GM23338 (cell line): ENCODE measurements around the gene LTBP3. TPM values are rescaled to one million over a fixed set of nuclear protein-coding genes. Genes with fewer than 3 reads are reported as not detected.
A peak's percentile ranks its signal among the peaks of the same experiment; 100 is the strongest.

Experiments used
- ATAC-seq: fragments of 200-7000 bp; cut with Tn5 transposase; 3 replicates; pipeline ENCODE4 v1.9.1; 2020
- DNase-seq: peaks from one replicate; pipeline ENCODE4 v3.0.0-alpha.2; 2015; ENCODE audit warnings: low spot score
- H2AFZ ChIP-seq: fragments of 200-600 bp; sonication (generic); 2 replicates; pipeline ENCODE4 v1.8.0; 2016; ENCODE audit warnings: antibody characterized with exemption, mild to moderate bottlenecking, moderate library complexity
- H3F3A ChIP-seq: fragments of 200-600 bp; sonication (generic); replicated peaks from 2 replicates; pipeline ENCODE4 v1.8.0; 2017; ENCODE audit warnings: antibody characterized with exemption, mixed run types, low read depth
- H3K27ac ChIP-seq: fragments of 200-600 bp; sonication (generic); 2 replicates; pipeline ENCODE4 v1.6.1; 2016; ENCODE audit warnings: low read depth
- H3K27me3 ChIP-seq: fragments of 200-600 bp; sonication (generic); 2 replicates; pipeline ENCODE4 v1.8.0; 2016; ENCODE audit warnings: mild to moderate bottlenecking, mixed run types, moderate library complexity; ENCODE audit not compliant: insufficient read depth
- H3K36me3 ChIP-seq: fragments of 200-600 bp; sonication (generic); 2 replicates; pipeline ENCODE4 v1.8.0; 2016; ENCODE audit warnings: mild to moderate bottlenecking; ENCODE audit not compliant: insufficient read depth
- H3K4me1 ChIP-seq: fragments of 200-600 bp; sonication (generic); 2 replicates; pipeline ENCODE4 v1.8.0; 2016; ENCODE audit warnings: mild to moderate bottlenecking, moderate library complexity; ENCODE audit not compliant: insufficient read depth
- H3K4me2 ChIP-seq: fragments of 200-600 bp; sonication (generic); 2 replicates; pipeline ENCODE4 v1.7.1; 2017; ENCODE audit warnings: mixed run types
- H3K4me3 ChIP-seq: fragments of 200-600 bp; sonication (generic); 2 replicates; pipeline ENCODE4 v1.6.1; 2016; ENCODE audit warnings: mixed run types
- H3K79me2 ChIP-seq: fragments of 200-600 bp; sonication (generic); replicated peaks from 2 replicates; pipeline ENCODE4 v1.8.0; 2017; ENCODE audit warnings: mild to moderate bottlenecking; ENCODE audit not compliant: insufficient read depth
- H3K9me2 ChIP-seq: fragments of 200-600 bp; sonication (generic); 2 replicates; pipeline ENCODE4 v1.8.0; 2017; ENCODE audit not compliant: insufficient read depth
- H4K20me1 ChIP-seq: fragments of 200-600 bp; sonication (generic); replicated peaks from 2 replicates; pipeline ENCODE4 v1.8.0; 2017; ENCODE audit warnings: mild to moderate bottlenecking; ENCODE audit not compliant: insufficient read depth
- H3K27ac Mint-ChIP-seq: 2 replicates; pipeline ENCODE4 v1.8.0; 2020; ENCODE audit warnings: inconsistent platforms, mild to moderate bottlenecking, moderate library complexity, mixed read lengths
- H3K27me3 Mint-ChIP-seq: 3 replicates; pipeline ENCODE4 v1.8.0; 2022; ENCODE audit warnings: low read depth, mild to moderate bottlenecking, moderate library complexity, mixed read lengths, inconsistent platforms; ENCODE audit not compliant: insufficient read depth, poor library complexity
- H3K36me3 Mint-ChIP-seq: 3 replicates; pipeline ENCODE4 v1.8.0; 2021; ENCODE audit warnings: low read depth, mild to moderate bottlenecking, inconsistent platforms, moderate library complexity, mixed read lengths
- H3K4me1 Mint-ChIP-seq: 3 replicates; pipeline ENCODE4 v1.8.0; 2020; ENCODE audit warnings: mild to moderate bottlenecking, inconsistent platforms, mixed read lengths
- H3K4me3 Mint-ChIP-seq: 3 replicates; pipeline ENCODE4 v1.8.0; 2021; ENCODE audit warnings: moderate library complexity, mild to moderate bottlenecking, inconsistent platforms, mixed read lengths
- H3K9me3 Mint-ChIP-seq: 3 replicates; pipeline ENCODE4 v1.8.0; 2020; ENCODE audit warnings: moderate library complexity, mild to moderate bottlenecking, inconsistent platforms, mixed read lengths
- CREB1 ChIP-seq: fragments of 250-450 bp; sonication (Bioruptor Pico); IDR thresholded peaks from 2 replicates; pipeline ENCODE4 v1.5.0; 2020; ENCODE audit warnings: low read depth, mild to moderate bottlenecking, moderate library complexity
- CTCF ChIP-seq, 2 experiments: fragments of 200-600 bp in 1 of 2; sonication (generic) in 1 of 2; conservative IDR thresholded peaks; 2 replicates each; pipeline versions ENCODE4 v1.5.1 to v1.6.1; 2016 to 2017; ENCODE audit warnings: antibody characterized with exemption in 2 of 2, low read depth in 2 of 2, mild to moderate bottlenecking in 2 of 2, moderate library complexity in 1 of 2
- ETS1 ChIP-seq: IDR thresholded peaks from 2 replicates; pipeline ENCODE4 v1.6.1; 2016; ENCODE audit warnings: antibody characterized with exemption
- EZH2 ChIP-seq: fragments of 200-600 bp; sonication (generic); IDR thresholded peaks from one replicate; pipeline ENCODE4 v1.8.0; 2017; ENCODE audit warnings: antibody characterized with exemption, mild to moderate bottlenecking, low read depth; ENCODE audit not compliant: unreplicated experiment
- EZH2phosphoT487 ChIP-seq: fragments of 200-600 bp; sonication (generic); IDR thresholded peaks from one replicate; pipeline ENCODE4 v1.8.1; 2018; ENCODE audit warnings: antibody characterized with exemption; ENCODE audit not compliant: unreplicated experiment
- POLR2AphosphoS5 ChIP-seq: IDR thresholded peaks from 2 replicates; pipeline ENCODE4 v1.6.1; 2016; ENCODE audit warnings: antibody characterized with exemption, low read depth
- REST ChIP-seq: IDR thresholded peaks from one replicate; pipeline ENCODE4 v1.6.1; 2018; ENCODE audit warnings: antibody characterized with exemption; ENCODE audit not compliant: unreplicated experiment
- polyA plus RNA-seq: library from polyadenylated mRNA; unstranded; fragments of >200 nt; fragmentation: Nextera tagmentation; extraction: Ambion mirVana; gene quantifications from 2 replicates; pipeline ENCODE4 v1.2.1, GENCODE V29; 2016
- total RNA-seq: library from RNA; depleted of rRNA; stranded (reverse); fragments of >200 nt; shearing (Covaris generic); gene quantifications from 2 replicates; pipeline ENCODE4 v1.2.3, GENCODE V29; 2014

Gene LTBP3
- total and polyA plus RNA-seq, 2 experiments from 2014 or later = 9.5 to 29.2 TPM

- Histone ChIP-seq H3K27me3 (peaks cover 43% of the 10 kb centered on the region), H3F3A (peaks cover 32% of the 10 kb centered on the region), H3K79me2 (peaks cover 8% of the 10 kb centered on the region), H3K4me3 (peak overlapping the region; percentile 57), H3K4me1 (peaks cover 23% of the 10 kb centered on the region), H3K27ac (no peak overlapping the region), H3K36me3 (no peaks in the 10 kb centered on the region), H3K4me2 (peak overlapping the region; percentile 82), H3K9me2 (no peaks in the 10 kb centered on the region), H2AFZ (no peak overlapping the region), H4K20me1 (peaks cover 10% of the 10 kb centered on the region)
- no peak for TF ChIP-seq ETS1
- no peak for TF ChIP-seq EZH2phosphoT487
- peak; percentile 50 for TF ChIP-seq EZH2
- Mint-ChIP-seq H3K4me1 (peaks cover 45% of the 10 kb centered on the region), H3K27ac (no peak overlapping the region), H3K36me3 (peaks cover 9% of the 10 kb centered on the region), H3K9me3 (no peaks in the 10 kb centered on the region), H3K27me3 (peaks cover 47% of the 10 kb centered on the region), H3K4me3 (peak overlapping the region; percentile 77)
- no peak for ATAC-seq
- peak; percentile 43 for DNase-seq
These were observed 16.8 kb upstream of the LTBP3 start for GRCh38 chr11:65574811-65575567.

- Histone ChIP-seq H2AFZ (no peak overlapping the region), H3K79me2 (peaks cover 8% of the 10 kb centered on the region), H4K20me1 (peaks cover 10% of the 10 kb centered on the region), H3F3A (peaks cover 39% of the 10 kb centered on the region), H3K4me2 (peak overlapping the region; percentile 82), H3K36me3 (no peaks in the 10 kb centered on the region), H3K9me2 (no peaks in the 10 kb centered on the region), H3K4me1 (peaks cover 24% of the 10 kb centered on the region), H3K27ac (no peak overlapping the region), H3K4me3 (peak overlapping the region; percentile 57), H3K27me3 (peaks cover 43% of the 10 kb centered on the region)
- Mint-ChIP-seq H3K4me1 (peaks cover 47% of the 10 kb centered on the region), H3K9me3 (no peaks in the 10 kb centered on the region), H3K4me3 (peak overlapping the region; percentile 77), H3K36me3 (peaks cover 9% of the 10 kb centered on the region), H3K27ac (no peak overlapping the region), H3K27me3 (peaks cover 45% of the 10 kb centered on the region)
- TF ChIP-seq ETS1 (no peak), CREB1 (peak; percentile 36; the same call in 1 of the 2 replicates), REST (no peak), CTCF (conservative IDR thresholded peaks at IDR 0.05; ENCODE audit: low read depth in 2 of 2) (peak; percentile 51 to 79), POLR2AphosphoS5 (peak; percentile 26; the same call in 1 of the 2 replicates)
- DNase-seq (peak; percentile 92), ATAC-seq (peak; percentile 40)
These were observed 16.1 kb upstream of the LTBP3 start for GRCh38 chr11:65574109-65574810.
